Fibroblast of gingiva (primary cell): ENCODE measurements around the gene NAPSA.

ENCODE experiments used
- DNase-seq: peaks from one replicate; pipeline ENCODE4 v3.0.0-alpha.2; 2011; ENCODE audit warnings: low read depth

The NAPSA gene

GRCh38 chr19:50314724-50315708 is 50.4 kb downstream of the NAPSA start:
- DNase-seq: no peak

GRCh38 chr19:50313812-50314536 is 51.5 kb downstream of the NAPSA start:
- no peak for DNase-seq

GRCh38 chr19:50312967-50313811 is 52.2 kb downstream of the NAPSA start:
- DNase-seq: no peak

- no peak for DNase-seq
These were observed 53.5 kb downstream of the NAPSA start for GRCh38 chr19:50311723-50312635.

- DNase-seq: no peak
These were observed 54.5 kb downstream of the NAPSA start for GRCh38 chr19:50310759-50311465.

GRCh38 chr19:50309396-50310125 is 55.9 kb downstream of the NAPSA start:
- no peak for DNase-seq

- no peak for DNase-seq
These were observed 56.4 kb downstream of the NAPSA start for GRCh38 chr19:50308991-50309390.
